Upper lobe of left lung (tissue), 4 donors: ENCODE measurements around the gene SNX21.

ENCODE experiments used
- CTCF ChIP-seq, 6 experiments: fragments of 450-650 bp in 4 of 6; fragments of 200-600 bp in 2 of 6; sonication (generic) in 2 of 6; IDR thresholded peaks; one replicate each; pipeline ENCODE4 v1.5.1; 2016 to 2019; ENCODE audit warnings: antibody characterized with exemption in 6 of 6
- POLR2A ChIP-seq, 4 donors: fragments of 450-650 bp; IDR thresholded peaks; one replicate each; pipeline ENCODE4 v1.5.1; 2016 to 2017; ENCODE audit warnings: antibody characterized with exemption in 4 of 4, mild to moderate bottlenecking in 2 of 4

GRCh38 chr20:45883100-45883469 lies 49.5 kb downstream of the SNX21 start:
- no peak for TF ChIP-seq POLR2A (IDR thresholded peaks at IDR 0.05)
- no peak for TF ChIP-seq CTCF (IDR thresholded peaks at IDR 0.05)
